GM12801 (cell line): Measurements from ENCODE around the gene SPHK1.

Experiments used
- TF ChIP-seq, protein P1 (sequence below): IDR thresholded peaks from one replicate; pipeline ENCODE4 v1.5.1; 2011; ENCODE audit warnings: control low read depth; ENCODE audit not compliant: insufficient read length; ENCODE audit errors: extremely low read depth

SPHK1 gene

DNA sequence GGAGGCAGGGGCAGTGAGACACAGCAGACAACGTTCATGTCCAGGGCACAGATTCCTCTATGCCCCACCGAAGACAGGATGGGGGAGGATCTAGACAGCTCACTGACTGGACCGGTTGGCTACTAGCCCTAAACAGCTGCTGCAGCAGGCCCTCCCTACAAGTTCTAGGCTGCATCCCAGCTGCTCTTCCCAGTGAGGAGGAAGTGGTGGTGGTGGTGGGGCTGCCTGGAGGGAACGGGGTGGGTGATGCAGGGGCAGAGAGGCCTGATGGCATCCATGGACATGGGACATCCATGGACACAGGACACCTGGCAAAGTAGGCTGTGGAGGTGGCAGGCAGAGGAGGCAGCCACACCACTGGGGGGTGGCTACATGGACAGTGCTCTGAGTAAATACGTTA, 18.3 kb downstream of the SPHK1 start:
- TF ChIP-seq, protein P1, sequence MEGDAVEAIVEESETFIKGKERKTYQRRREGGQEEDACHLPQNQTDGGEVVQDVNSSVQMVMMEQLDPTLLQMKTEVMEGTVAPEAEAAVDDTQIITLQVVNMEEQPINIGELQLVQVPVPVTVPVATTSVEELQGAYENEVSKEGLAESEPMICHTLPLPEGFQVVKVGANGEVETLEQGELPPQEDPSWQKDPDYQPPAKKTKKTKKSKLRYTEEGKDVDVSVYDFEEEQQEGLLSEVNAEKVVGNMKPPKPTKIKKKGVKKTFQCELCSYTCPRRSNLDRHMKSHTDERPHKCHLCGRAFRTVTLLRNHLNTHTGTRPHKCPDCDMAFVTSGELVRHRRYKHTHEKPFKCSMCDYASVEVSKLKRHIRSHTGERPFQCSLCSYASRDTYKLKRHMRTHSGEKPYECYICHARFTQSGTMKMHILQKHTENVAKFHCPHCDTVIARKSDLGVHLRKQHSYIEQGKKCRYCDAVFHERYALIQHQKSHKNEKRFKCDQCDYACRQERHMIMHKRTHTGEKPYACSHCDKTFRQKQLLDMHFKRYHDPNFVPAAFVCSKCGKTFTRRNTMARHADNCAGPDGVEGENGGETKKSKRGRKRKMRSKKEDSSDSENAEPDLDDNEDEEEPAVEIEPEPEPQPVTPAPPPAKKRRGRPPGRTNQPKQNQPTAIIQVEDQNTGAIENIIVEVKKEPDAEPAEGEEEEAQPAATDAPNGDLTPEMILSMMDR = no peak

DNA sequence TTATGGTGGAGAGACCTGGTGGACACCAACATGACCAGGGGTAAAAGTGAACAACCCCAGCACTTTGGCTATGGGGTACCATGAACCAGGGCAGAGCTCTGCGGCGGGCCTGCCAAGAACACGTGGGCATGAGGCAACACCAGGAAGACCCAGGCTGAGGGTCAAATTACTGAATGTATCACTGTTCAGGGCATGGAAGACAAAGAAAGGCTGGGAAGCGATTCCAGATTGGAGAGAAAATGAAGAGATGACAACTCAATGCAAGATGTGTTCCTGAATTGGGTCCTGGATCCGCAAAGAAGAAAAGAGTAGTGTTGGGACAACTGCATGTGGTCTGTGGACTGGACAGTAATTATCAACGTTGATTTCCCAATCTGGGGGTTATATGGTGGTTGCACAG, 19.8 kb downstream of the SPHK1 start:
- TF ChIP-seq, protein P1 = no peak

DNA sequence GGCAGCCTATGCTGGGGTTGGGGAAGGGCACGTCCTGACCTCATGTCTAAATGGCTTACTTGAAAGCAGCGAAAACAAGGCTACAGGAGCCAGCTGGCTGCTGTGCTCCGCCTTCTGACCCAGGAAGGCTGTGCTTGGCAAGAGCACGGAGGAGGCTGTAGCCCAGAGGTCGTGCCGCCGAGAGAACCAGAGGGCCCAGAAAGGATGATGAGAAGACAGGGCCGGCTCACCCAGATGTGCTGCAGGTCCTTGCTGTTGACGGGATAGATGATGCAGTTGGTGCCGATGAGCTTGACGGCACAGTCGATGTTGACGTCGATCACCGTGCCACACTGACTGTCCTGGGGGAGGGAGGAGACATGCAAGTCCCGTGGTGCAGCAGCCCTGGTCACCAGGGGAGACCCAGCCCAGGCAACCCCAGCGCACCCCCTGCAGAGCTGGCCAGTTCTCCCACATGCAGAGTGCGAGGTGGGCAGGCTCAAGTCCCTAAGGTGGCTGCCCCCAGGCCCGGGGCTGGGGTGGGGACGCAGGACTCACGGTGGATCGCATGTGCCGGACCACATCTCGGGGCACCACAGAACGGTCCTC, 20.7 kb downstream of the SPHK1 start:
- TF ChIP-seq, protein P1 = no peak

DNA sequence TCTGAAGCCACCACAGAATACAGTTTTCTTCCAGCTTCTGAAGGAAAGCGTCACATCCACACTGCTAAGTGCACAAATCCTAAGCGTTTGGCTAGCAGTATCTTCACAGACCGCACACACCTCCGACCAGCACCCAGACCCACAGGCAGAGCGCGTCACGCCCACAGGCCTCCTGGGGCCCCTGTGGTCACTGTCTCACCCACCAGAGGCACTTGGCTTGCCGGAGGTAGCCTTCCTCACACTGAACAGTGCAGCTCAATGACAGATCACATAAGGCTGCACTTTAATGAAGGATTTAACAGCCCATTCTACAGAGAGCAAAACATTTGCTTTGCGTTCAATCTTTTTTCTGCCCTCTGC, 21.2 kb downstream of the SPHK1 start:
- TF ChIP-seq, protein P1 = no peak

DNA sequence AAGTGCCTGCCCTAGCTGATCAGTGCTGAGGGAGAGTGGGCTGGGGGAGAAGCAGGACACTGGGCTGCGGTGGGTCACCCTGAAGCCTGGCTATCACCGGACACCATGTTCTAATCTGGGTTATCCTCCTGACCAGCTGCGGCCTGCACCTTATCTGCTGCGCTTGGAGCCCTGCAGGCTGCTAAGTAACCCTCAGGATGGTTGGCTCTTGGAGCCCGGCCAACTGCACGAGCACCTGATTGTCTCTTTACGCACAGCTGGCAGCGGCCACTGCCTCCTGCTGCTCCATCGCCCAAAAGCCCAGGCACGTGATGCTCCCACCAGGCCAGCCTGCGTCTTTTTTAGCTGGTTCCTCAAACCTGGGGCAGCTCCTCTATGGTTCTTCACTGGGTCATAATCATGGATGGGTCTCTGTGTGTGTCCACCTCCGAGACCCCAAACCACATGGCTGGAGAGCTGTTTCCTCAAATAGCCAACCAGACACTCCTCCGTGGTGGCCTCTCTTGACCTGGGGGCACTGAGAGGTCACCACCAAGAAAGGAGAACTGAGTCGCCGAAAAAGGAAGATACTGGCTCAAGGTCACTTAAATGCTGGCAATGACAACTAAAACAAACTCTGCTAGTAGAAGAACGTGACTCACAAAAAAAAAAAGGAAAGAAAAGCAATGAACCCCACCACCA, 21.7 kb downstream of the SPHK1 start:
- TF ChIP-seq, protein P1 = no peak

DNA sequence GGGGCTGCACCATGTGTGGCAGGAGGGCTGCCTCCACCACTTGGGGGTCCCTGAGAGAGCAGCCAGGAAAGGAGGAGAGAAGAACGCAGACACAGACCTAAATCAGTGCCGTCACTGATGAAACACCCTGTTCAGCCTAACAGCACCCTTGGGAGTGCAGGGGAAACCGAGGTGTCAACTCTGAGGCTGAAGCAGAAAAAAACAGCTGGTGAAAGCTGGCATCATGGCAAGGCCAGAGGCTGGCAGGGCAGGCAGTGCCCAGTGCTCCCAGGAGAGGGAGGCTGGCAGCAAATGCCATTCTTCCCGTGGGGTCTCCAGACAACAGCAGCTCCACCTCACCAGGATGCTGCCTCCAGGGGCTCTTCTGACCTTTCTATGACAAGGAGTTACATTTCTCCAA, 23.1 kb downstream of the SPHK1 start:
- TF ChIP-seq, protein P1 = no peak

DNA sequence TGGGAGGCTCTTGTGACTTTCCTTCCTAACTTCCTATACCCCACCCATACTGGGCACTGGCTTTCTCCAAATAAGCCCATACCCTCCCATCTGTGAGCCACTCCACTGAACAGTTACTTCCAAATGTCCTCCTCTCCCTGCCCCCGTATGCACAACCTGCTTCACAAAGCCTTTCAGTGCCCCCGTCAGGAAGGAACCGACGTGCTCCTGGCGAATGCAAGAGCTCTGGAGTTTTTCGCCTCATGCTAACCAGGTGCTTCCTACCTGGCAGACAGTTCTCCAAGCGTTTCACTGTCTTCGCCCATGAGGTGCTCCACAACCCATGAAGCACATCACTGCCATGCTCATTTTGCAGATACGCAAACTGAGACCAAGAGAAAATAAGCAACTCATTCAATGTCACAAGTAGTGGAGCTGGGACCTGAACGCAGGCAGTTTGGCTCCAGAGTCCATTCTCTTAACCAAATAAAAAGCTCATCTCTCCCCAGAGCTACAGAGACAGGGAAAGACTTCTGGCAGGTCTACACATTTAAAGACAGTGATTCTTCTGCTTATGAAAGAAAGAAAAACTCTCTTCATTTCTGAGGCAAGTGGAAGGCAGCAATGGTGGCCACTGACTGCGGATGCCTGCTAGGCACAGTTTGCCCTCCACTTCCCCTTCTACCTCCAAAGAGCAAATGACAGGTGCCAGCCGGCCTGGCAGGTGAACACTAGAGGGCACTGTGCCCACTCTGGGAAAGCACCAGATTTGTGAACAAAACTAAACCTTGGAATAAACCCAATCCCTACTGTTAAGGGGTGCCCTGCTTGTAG, 23.8 kb downstream of the SPHK1 start:
- TF ChIP-seq, protein P1 = peak; percentile 75
